A549 treated with DMSO at 1 μM for 4 hours (cell line): ENCODE results near the gene C9orf72. TPM values are rescaled to one million over a fixed set of nuclear protein-coding genes. Genes with fewer than 3 reads are reported as not detected.

Source experiments
- total RNA-seq: library from RNA; stranded (reverse); fragments of 200-300 nt; extraction: Qiagen RNA extraction; gene quantifications from 5 replicates; pipeline ENCODE4 v1.2.3, GENCODE V29; 2022; ENCODE audit warnings: low read depth

Gene C9orf72
- 3.6 to 5.7 TPM (median 4.4 TPM) in 5 replicates for total RNA-seq

DNA sequence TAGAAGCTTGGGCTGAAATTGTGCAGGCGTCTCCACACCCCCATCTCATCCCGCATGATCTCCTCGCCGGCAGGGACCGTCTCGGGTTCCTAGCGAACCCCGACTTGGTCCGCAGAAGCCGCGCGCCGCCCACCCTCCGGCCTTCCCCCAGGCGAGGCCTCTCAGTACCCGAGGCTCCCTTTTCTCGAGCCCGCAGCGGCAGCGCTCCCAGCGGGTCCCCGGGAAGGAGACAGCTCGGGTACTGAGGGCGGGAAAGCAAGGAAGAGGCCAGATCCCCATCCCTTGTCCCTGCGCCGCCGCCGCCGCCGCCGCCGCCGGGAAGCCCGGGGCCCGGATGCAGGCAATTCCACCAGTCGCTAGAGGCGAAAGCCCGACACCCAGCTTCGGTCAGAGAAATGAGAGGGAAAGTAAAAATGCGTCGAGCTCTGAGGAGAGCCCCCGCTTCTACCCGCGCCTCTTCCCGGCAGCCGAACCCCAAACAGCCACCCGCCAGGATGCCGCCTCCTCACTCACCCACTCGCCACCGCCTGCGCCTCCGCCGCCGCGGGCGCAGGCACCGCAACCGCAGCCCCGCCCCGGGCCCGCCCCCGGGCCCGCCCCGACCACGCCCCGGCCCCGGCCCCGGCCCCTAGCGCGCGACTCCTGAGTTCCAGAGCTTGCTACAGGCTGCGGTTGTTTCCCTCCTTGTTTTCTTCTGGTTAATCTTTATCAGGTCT lies at the start of gene C9orf72:
C9orf72 (minus strand) TSS at position 564 of the 716 bp plus-strand sequence. CDS start 6,361 bp downstream, outside the sequence.

DNA sequence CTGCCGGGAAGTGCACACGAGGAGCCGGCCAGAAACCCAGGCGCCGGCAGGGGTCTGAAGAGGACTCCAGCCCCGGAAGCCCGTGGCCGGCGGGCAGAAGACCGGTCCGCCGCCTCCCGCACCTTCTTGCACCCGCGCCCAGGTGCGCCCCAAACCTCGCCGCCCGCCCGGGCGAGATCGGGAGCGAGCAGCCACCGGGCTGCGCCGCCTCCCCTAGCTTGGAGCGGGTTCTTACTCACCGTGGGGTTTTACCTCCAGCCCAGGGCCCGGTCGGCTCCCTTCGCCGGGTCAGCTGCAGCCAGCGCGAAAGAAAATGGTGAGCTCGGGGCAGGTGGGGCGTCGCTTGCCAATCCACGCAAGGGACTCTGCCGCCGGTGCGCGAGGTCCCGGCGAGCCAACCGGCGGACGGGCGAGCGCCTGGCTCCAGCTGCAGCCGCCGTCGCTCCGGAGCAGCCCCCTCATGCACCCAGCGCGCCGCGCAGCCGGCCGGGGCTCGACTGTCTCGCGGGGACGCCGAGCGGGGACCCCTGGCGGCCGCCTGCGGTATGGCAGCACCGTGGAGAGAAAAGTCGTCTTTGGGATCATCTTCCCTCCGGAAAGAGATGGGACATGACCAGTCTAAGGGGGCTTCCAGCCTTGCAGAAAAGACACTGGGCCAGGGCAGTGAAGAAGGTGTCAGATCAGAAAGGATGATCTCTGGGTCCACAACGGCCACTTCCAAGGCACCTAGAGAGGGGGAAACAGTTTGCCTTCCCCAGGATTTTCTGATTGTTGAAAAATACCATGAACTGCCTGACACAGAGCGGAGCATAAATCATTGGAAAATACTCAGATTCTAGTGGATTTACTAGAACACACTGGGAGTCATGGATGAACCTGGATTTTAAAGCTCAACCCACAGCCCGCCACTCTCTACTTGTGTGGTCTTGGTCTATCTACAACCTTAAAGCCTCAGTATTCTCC lies 43.7 kb downstream of the C9orf72 start, which contains the start of gene MOB3B:
MOB3B (minus strand) TSS at position 499 of the 963 bp plus-strand sequence. CDS start 74,264 bp downstream, outside the sequence.

GRCh38 chr9:27524236-27524635 lies 49.0 kb downstream of the C9orf72 start, which contains the start of gene IFNK:
Gene IFNK (plus strand): TSS chr9:27524290. CDS start chr9:27524337, 47 bp downstream.

Other genes starting within 250 kb of the C9orf72 start
- gene IFNK, start 49.2 kb downstream of the C9orf72 start, total RNA-seq, result not detected in 5 replicates
- gene MOB3B, start 43.7 kb downstream of the C9orf72 start, total RNA-seq, result 6.9 to 9.4 TPM (median 7.9 TPM) in 5 replicates